HEK293T (cell line): ENCODE results near the gene CALR3.

ENCODE experiments used
- BHLHE40 ChIP-seq: fragments of 450-650 bp; IDR thresholded peaks from 2 replicates; pipeline ENCODE4 v1.6.1; 2016; ENCODE audit warnings: mild to moderate bottlenecking, moderate library complexity, borderline replicate concordance
- ELF4 ChIP-seq: fragments of 450-650 bp; IDR thresholded peaks from 2 replicates; pipeline ENCODE4 v1.6.1; 2017; ENCODE audit warnings: antibody characterized with exemption
- FOXM1 ChIP-seq: fragments of 450-650 bp; IDR thresholded peaks from 2 replicates; pipeline ENCODE4 v1.6.1; 2017; ENCODE audit warnings: mild to moderate bottlenecking, borderline replicate concordance
- HDGF ChIP-seq: fragments of 450-650 bp; IDR thresholded peaks from 2 replicates; pipeline ENCODE4 v1.6.1; 2017; ENCODE audit warnings: antibody characterized with exemption, borderline replicate concordance
- NFRKB ChIP-seq: fragments of 450-650 bp; IDR thresholded peaks from 2 replicates; pipeline ENCODE4 v1.6.1; 2016; ENCODE audit warnings: mild to moderate bottlenecking, moderate library complexity
- SUZ12 ChIP-seq: fragments of 450-650 bp; IDR thresholded peaks from 2 replicates; pipeline ENCODE4 v1.6.1; 2016; ENCODE audit warnings: mild to moderate bottlenecking
- ZNF384 ChIP-seq: fragments of 450-650 bp; IDR thresholded peaks from 2 replicates; pipeline ENCODE4 v1.6.1; 2016
- TF ChIP-seq, protein P1 (sequence below): fragments of 450-650 bp; IDR thresholded peaks from 2 replicates; pipeline ENCODE4 v1.6.1; 2016

DNA sequence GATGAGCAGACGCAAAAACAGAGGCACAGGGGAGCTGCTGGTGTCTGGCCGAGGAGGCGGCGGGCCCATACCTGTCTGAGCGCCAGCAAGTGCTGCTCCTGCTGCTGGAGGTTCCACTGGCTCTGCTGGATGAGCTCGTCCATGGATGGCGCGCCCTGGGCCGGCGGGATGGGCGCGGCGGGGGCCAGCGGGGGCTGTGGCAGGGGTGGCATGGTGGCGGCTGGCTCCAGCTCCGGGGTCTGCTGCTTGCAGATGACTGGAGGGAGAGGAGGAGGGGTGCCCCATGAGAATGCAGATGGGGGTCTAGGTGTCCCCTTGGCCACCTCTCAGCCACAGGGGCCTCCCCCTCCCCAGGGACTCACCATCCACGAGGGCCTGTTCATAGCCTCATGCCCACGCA, 39.4 kb upstream of the CALR3 start:
- no peak for TF ChIP-seq SUZ12
- no peak for TF ChIP-seq ZNF384
- no peak for TF ChIP-seq ELF4
- TF ChIP-seq FOXM1, result no peak
- TF ChIP-seq, protein P1, sequence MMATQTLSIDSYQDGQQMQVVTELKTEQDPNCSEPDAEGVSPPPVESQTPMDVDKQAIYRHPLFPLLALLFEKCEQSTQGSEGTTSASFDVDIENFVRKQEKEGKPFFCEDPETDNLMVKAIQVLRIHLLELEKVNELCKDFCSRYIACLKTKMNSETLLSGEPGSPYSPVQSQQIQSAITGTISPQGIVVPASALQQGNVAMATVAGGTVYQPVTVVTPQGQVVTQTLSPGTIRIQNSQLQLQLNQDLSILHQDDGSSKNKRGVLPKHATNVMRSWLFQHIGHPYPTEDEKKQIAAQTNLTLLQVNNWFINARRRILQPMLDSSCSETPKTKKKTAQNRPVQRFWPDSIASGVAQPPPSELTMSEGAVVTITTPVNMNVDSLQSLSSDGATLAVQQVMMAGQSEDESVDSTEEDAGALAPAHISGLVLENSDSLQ, result no peak
- TF ChIP-seq HDGF, result no peak
- no peak for TF ChIP-seq NFRKB
- no peak for TF ChIP-seq BHLHE40
